GM18502 (cell line): ENCODE measurements around the gene CAMK2B.

Experiments used
- ATAC-seq: cut with Tn5 transposase; IDR thresholded peaks from one replicate; pipeline ENCODE4 v1.9.1; 2021; ENCODE audit warnings: mild to moderate bottlenecking; ENCODE audit not compliant: unreplicated experiment, poor library complexity

The CAMK2B gene

DNA sequence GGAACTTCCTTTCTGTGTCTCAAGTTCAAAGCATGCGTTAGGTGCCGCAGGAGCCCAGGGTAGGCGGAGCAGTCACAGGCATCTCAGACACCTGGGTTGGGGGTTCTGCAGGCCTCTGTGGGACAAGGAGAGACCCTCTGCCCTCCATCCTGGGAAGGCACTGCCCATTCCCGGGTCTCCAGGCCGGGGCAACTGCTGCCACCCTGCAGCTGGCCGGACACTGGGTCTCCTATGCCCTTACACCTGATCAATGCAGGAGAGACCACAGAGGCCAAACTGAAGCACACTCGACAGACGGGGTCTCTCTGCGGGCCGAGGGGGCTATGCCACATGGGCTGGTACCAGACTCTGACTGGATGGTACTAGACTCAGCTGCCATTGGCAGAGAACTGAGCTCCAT lies 87.7 kb downstream of the CAMK2B start:
- no peak for ATAC-seq

DNA sequence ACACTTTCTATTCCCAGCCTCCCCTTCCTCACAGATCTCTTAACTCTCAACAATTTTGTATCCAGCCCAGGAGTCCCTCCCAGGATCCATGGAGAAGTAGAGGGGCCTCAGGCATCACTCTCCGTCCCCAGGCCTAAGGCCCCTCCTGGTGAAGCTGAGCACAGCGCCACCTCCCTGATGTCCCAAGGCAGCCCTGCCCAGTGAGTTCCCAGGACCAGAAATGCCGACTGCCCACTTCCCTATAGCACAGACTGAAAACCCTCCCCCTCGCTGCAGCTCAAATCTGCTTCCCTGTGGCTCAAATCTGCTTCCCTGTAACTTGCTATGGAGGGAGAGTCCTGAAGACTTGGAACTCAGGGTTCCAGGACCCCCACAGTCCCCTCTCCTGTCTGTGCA lies 89.1 kb downstream of the CAMK2B start:
- no peak for ATAC-seq

DNA sequence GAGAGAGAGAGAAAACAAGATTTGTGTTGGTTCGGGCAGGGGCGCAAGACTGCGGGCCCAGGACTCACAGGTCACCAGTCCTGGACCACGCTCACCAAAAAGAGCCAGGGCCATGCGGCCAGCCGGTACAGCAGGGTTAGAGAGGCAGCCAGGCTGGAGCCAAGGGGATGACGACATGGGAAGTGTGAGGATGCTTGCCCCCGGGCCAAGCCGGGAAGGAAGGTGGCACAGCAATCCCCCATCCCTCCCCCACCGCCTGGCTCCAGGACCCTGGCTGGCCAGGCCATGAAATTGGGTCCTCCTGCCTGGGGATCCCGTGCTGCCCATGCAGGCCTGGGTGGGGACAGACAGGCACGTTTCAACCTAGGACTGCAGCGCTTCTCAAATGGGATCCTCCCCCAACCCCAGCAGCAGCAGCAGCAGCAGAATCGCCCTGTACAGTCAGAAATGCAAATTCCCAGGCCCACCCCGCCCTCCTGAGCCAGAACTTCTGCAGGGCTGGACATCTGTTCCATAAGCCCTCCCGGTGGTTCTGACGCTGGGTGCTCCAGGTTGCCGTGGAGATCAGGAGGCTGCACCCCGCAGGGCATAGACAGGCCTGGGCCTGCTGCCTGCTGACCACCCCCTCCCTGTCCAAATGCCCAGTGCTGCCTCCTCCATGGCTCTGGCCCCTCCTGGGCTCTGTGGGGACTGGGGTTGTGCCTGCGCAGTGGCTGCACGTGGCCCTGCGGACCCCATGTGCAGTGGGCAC lies 89.6 kb downstream of the CAMK2B start:
- no peak for ATAC-seq

DNA sequence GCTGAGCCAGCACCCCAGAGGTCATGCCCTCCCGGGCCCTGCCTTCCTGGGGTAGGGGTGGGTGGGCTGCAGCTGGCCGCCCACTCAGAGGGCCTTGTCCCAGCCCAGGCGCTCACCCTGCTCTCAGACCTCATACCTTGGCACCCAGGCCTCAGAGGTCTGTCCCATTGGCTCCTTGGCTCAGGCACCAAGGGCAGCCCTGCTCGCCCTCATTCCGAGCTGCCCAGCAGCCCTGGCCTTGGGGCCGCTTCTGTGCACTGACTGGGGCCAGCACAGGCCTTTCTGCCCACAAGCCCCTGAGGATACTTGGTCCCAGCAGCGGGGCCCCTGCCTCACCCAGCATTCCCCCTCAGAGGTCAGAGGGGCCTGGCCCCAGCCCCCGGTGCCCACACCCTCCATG lies 90.3 kb downstream of the CAMK2B start:
- ATAC-seq, result no peak

DNA sequence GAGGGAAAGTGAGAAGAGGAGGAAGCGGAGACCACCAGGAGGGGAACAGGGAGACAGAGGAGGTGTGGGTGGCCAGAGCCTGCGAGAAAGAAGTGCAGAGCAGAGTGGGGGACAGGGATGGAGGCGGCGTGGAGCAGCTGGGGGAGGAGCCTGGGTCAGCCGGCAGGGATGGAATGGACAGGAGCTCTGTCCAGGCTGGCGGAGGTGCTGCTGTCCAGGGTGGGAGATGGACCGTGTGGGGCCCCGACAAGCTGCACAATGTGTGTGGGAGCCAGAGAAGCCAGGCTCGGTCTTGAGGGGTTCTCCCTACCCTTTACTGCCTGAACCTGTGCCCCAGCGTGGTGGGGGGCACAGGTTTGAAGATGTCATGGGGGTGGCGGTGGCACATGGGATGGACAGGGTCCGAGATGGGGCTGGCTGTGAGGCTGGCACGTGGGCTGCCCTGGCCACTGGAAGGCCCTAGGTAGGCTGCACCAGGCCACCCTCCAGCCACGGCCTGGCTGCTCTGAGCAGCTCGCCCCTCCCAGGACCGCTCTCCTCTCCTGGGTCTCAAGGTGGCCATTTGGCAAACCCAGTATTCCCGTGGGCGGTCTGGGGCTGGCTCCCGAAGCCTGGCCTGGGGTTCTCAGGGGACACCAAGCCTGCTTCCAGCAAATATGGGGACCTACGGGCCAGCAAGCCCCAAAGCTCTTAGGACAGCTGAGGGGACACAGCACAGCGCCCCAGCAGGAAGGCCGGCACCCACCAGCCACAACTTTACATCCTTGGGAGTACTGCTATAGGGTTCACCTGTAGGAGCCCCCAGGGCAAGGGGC lies 92.3 kb downstream of the CAMK2B start:
- ATAC-seq, result no peak

DNA sequence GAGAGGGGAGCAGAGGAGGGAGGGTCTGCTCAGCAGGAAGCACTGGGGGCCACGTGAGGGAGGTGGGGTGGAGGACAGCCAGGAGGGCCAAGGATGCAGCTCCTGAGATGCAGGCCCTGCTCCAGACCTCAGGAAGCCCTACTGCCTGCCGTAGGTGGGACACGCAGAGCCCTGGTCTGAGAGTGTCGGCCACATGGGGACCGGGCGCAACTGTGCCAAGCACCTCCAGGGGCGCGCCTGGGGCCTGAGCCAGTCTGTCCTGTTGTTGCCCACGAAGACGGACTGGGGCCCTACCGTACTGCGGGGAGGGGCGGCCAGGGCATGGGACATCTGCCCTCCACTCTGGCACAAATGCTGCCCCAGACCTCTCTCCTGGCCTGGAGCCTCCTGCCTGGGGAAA lies 93.0 kb downstream of the CAMK2B start:
- no peak for ATAC-seq

DNA sequence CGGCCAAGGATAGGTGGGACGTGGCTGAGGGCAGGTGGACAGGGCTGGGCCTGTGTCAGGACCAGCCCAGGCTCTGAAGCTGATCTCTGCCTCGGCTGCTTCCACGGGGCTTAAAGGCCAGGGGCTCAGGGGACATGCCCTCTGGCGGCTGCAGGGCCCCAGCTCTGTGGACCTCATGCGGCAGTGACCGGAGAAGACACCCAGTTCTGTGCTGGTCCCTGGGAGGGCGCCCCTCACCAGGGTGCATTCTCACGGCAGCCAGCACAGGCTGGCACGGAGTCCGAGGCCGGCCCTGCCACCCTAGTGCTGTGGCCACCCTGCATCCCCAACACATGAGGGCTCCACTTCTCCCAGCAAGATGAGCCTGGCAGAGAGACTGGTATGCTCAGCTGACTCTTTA lies 94.3 kb downstream of the CAMK2B start:
- no peak for ATAC-seq

DNA sequence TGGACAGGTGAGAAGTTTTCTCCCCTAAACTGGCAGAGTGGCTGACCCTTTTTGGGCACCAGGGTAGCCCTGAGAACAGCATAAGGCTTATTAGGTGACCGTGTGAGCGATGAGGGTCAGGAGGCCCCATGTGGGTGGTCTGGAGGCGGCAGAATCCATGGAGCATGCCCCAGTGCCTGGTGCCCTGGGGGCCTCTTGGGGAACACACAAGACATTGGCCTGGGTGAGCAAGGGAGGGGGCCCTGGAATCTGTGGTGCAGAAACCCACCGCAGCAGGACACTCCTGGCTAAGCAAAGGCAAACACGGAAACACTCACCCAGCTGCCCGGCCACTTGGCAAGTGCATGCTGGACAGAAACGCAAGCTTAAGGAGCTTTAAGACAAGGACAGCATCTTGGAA lies 95.1 kb downstream of the CAMK2B start:
- no peak for ATAC-seq

DNA sequence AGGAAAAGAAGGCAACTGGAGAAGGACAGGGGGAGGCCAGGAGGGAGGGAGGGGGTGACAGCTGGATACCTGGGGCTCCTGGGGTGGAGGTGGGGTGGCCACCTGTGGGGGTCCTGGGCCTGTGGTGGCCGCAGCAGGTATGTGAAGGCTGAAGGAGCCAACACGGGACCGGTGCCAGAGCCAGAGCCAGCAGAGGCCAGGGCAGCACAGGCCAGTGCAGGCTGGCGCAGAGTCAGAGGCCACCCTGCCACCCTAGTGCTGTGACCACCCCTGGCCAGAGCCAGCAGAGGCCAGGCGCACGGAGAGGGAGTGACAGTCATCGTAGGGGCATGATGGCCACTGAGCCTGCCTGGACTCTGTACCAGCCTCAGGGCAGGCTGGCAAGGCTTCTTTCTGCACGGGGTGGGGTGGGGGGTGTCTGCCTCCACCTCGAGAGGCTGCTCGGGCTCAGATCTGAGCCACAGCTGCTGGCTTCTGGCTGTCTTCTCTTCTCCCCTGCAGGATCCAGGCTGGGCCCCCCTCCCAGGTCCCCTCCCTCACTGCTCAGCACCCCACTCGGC lies 95.8 kb downstream of the CAMK2B start:
- no peak for ATAC-seq

DNA sequence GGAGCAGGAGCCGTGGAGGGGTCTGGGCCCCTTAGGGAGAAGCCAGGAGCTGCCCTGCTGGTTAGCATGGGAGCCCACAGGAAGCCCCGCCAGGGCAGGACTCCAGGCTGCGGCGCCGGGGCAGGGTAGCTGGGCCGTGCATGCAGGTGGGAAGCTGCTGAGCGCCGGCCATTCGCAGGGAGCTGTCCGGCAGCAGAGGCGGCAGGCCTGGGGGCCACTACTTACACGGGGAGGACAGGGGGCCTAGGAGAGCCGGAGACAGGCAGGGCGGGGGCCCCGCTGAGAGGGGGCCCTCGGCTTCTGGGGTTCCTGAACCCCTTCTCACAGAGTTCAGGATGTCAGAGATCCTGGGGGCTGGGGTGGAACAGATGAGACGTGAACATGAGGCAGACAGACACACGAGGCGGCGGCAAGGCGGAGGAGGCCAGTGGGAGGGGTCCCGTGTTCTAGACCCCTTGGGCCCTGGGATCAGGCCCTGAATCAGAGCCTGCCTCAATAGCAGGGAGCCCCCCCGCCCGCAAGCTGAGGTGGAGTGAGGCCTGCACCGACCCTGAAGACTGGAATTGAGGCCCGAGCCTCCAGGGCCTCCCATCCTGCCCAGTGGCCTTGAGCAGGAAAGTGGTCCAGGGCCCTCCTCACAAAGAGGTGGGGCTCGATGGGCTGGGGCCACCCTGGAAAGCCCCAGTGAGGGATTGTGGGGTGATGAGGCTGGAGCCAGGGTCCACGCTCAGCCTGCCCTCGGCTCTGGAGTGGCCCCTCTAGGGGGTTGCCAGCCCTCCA lies 96.6 kb downstream of the CAMK2B start:
- ATAC-seq, result no peak

DNA sequence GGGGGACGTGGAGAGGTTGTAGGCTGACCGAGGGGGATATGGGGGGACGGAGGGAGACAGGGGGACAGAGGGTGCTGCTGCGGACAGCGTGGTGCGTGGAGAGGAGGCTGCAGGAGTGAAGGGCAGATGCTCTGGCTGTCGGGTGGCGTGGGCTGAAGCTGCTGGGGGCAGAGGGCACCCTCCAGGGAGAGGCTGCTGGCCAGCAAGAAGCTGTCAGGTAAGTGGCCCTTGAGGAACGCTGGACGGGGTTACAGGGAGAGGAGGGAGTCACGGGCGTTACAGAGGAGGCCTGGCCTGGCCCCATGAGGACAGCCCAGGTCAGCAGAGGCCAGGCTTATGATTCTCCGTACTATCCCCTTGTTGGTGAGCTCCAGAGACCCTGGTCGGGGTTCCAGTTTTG lies 97.5 kb downstream of the CAMK2B start:
- no peak for ATAC-seq

DNA sequence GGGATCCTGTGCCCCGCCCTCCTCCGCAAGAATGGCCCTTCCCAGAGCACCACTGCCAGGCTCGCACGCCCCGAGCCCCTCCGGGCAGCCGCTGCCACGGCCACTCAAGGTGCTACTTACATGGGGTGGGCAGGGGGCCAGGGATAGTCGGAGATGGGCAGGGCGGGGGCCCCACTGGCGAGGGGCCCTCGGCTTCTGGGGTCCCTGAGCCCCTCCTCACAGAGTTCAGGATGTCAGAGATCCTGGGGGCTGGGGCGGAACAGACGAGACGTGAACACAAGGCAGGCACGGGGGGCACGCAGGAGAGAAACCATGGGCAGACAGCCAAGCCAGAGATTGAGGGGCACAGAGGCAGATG lies 99.0 kb downstream of the CAMK2B start:
- ATAC-seq, result no peak

DNA sequence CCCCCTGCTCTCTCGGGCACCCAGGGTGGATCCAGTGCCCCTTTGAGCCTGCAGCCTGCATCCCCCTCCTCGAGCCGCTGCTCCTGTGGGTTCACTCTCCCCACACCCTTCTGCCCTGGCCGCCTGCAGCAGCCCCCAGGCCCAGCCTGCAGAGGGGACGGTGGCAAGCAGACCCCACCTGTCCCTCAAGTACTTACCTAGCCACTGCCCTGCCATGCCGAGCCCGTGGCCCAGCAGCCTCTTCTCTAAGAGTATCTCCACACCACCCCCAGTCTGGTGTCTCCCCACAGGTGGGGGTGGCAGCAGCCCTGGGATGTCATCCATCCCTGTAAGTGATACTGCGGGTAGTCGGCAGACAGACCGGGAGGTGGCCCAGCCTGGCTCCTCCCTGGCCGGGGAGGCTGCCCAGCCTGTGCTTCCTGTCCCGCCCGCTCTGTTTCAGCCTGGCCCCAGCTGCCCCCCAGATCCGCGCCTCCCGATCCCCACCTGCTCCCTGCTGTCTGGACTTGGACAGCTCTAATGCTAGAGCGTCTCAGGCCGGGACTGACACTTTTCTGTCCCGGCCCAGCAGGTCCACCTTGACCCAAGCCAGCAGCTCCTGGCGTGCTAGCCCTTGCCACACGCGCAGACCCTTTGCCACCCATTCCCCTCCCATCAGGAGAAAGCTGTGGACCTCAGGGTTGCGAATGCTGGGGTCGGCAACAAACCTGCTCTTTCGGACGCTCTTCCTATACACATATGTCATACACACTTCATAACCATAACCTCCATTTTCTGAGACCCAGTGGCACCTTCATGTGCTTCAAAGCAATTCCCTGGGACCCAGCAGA lies 99.6 kb downstream of the CAMK2B start:
- ATAC-seq, result no peak

DNA sequence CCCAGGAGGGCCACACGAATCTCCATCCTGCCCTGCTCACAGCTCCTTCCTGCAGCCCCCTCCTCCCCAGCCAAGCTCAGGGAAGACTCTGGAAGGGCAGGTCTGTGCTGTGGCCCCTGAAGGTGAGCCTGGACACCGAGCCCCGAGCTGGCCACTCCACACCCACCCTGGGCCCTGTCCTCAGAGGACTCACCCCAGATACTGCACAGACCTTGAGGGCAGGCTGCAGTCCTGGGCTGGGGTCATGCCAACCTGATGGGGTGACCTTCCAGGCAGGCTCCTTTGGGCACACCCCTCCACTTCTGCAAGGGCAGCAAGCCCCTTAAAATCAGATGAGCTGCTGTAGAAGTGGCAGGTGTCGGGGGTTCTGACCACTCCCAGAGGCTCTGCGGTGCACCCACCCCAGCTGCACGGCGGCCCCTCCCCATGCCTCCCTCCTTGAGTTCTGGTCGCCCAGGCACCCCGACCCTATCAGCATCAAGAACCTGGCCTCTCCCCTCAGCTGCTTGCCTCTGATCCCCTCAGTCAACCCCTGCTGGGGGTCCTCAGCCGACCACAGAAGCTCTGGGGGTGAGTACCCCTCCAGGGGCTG lies 100.3 kb downstream of the CAMK2B start:
- ATAC-seq, result no peak

DNA sequence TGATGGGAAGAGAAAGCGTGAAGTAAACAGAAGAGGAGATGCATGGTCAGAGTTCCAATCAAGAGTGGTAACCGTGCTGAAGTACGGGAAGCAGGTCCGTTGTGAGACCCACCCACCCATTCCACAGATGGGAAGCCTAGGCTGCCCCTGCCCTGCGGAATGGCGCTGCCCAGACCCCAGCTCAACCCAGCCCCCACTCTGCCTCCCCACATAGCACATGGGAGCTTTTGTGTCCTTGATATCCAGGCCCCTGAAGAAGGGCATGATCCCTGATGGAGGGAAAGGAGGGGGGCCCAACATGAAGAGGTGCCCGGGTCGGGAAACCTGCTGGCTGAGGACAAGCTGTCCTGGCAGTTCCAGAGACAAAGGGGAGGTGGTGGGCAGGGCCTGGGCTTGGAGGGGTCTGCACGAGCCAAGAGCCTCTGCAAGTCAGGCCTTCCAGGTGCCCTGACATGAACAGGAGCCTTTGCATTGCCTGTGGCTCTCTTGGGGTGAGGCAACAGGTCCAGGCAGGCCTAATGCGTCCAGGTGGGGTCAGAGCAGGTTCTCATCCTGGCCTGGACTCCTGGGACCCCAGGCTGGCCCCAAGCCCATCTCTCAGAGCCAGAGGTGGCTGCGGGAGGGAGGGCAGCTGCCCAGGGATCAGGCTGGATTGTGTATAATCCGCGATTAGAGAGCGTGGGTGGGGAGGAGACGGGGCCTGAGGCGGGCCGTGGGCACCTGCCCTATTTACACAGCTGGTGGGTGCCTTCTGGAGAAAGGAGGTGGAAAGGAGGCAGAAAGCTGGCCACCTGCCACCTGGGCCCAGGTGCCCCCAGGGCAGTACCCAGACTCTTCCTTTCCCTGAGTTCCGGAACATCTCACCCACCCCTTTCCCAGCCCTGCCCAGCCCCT lies 101.1 kb downstream of the CAMK2B start:
- ATAC-seq, result no peak

DNA sequence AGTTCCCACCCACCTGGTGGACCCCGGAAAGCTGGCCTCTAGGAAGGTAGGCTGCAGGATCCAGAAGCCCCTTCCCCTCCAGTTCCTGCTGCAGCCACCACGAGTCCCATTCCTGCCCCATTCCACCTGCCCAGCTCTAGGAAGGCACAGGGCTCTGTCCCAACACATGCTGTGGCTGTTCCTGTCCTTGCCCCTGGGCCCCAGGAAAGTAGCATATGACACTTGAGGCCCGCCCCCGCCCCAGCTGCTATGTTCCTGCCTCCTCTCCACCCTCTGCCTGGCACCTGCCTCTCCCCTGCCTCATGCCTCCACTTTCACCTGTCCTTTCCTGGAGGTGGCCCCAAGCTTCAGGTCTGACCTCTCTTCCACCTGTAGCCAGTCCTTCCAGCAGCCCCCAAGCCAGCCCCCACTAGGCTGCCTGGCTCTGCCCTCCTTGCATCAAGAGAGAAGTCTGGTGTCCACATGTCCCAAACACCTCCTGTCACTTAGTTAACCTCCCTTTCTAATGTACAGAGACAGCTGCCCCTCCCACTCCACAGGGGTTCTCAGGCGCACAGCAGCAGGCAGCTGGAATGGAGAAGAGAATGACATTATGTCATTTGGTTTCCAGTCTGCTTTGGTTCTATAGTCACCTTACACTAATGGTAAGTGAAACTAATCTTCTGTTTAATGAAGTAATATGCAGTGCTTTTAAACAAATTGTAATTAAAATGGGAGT lies 101.9 kb downstream of the CAMK2B start:
- ATAC-seq, result no peak

DNA sequence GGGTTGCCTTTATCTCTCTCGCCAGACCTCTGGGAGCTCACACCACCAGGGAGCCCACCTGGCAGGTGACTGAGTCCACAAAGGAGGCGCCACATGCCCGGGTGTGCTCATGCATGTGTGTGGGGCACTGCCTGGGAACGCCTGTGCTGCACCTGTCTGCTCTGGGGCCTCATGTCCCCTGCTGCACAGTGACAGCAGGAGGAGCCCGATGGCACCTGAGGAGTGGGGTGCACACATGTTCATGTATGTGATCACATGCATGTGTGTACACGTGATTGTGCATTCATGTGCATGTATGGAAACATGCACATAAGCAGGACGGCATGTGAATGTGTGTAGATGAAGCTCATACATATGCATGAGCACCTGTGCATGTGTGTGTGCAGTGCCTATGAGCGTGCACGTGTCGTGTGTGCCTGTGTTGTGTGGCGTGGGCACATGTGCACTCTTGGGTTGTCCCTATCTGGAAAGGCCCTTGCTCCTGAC lies 102.6 kb downstream of the CAMK2B start:
- ATAC-seq, result no peak

DNA sequence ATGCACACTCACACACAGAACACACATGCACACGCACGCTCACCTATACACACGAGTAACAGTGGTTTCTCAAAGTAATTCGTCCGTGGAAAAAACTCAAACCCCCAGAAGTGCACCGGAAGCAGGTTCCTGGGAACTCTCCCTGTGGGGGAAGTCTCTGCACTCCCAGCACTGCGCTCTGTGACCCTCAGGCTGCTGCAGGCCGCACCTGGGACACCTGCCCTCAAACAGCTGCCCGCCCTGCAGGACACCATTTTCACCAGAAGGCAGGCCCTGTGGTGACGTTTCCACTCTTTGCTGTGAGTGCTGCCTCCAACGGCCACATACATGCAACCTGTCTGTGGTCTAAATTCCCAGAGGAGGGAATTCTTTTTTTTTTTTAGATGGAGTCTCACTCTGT lies 103.3 kb downstream of the CAMK2B start:
- ATAC-seq, result no peak
